Central memory CD8-positive, alpha-beta T cell (primary cell): ENCODE data around the gene RAD51AP2.
"Not testable (repeated sequence)": the region's sequence is repeated elsewhere in the genome, so short reads cannot be mapped to it uniquely, and the experiment has no call there.

ENCODE experiments used
- ATAC-seq: fragments of 150-1000 bp; cut with Tn5 transposase; replicated peaks from 2 replicates; pipeline ENCODE4 v1.10.0; 2022; ENCODE audit warnings: mild to moderate bottlenecking, moderate FRiP score, moderate number of reproducible peaks; ENCODE audit not compliant: poor library complexity, severe bottlenecking; ENCODE audit errors: extremely low read depth
- DNase-seq, 2 donors: peaks; one replicate each; pipeline ENCODE4 v3.0.0; 2021; ENCODE audit warnings: low spot score in 2 of 2
- H3K27ac Mint-ChIP-seq: one replicate; pipeline ENCODE4 v1.8.0; 2022; ENCODE audit warnings: low read depth, mild to moderate bottlenecking, moderate library complexity, mixed read lengths
- H3K27me3 Mint-ChIP-seq: one replicate; pipeline ENCODE4 v1.8.0; 2022; ENCODE audit warnings: mixed read lengths
- H3K36me3 Mint-ChIP-seq: one replicate; pipeline ENCODE4 v1.8.0; 2022; ENCODE audit warnings: mild to moderate bottlenecking, moderate library complexity, mixed read lengths; ENCODE audit not compliant: insufficient read depth
- H3K4me1 Mint-ChIP-seq: one replicate; pipeline ENCODE4 v1.8.0; 2022; ENCODE audit warnings: mixed read lengths
- H3K4me3 Mint-ChIP-seq: one replicate; pipeline ENCODE4 v1.8.0; 2022; ENCODE audit warnings: mild to moderate bottlenecking, moderate library complexity, mixed read lengths
- H3K9me3 Mint-ChIP-seq: one replicate; pipeline ENCODE4 v1.8.0; 2022; ENCODE audit warnings: mixed read lengths

Gene RAD51AP2

DNA sequence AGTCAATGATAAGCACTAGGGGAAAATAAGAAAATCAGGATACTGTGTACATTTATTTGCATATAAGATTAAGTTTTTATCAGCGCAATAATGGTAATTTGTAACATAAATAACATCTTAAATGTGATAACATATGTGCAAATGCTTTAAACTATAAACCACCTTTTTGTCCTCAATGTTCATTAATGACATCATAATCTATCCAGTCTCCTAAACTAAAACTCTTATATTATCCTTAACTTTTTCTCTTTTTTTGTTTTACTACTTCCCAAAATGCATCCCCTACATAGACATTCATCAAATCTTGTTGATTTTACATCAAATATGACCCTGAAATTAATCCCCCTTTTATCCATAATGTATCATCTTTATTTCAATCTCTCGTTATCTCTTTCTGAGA is 3.4 kb upstream of the RAD51AP2 start:
- no peak overlapping the region for H3K27ac Mint-ChIP-seq
- peaks cover 5% of the 10 kb centered on the region for H3K9me3 Mint-ChIP-seq
- H3K4me3 Mint-ChIP-seq: no peak overlapping the region
- H3K4me1 Mint-ChIP-seq: no peaks in the 10 kb centered on the region
- DNase-seq: no peak
- no peaks in the 10 kb centered on the region for H3K36me3 Mint-ChIP-seq
- H3K27me3 Mint-ChIP-seq: peaks cover 20% of the 10 kb centered on the region
- ATAC-seq: no peak

GRCh38 chr2:17520761-17521160 is 2.5 kb upstream of the RAD51AP2 start:
- peaks cover 7% of the 10 kb centered on the region for H3K9me3 Mint-ChIP-seq
- DNase-seq: no peak
- no peak overlapping the region for H3K4me3 Mint-ChIP-seq
- H3K36me3 Mint-ChIP-seq: no peaks in the 10 kb centered on the region
- ATAC-seq: no peak
- H3K27ac Mint-ChIP-seq: no peak overlapping the region
- no peaks in the 10 kb centered on the region for H3K4me1 Mint-ChIP-seq
- peaks cover 20% of the 10 kb centered on the region for H3K27me3 Mint-ChIP-seq

DNA sequence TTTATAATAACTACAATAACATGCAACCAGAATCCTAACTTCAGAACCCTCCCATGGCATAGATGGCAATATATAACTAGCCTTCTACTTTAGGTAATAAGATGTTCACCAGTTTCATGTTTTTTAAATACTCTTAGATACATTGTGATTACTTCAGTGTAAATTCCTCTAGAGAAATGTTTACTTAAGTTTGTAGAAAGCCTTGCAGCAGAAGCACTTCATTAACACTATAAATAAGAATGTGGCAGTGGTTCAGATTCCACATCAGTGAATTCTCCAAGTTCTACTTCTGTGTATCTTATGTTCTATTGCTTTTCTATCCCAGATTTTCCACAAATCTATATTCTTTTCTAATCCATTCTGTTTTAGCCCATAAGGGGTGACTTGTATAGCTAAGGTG is 1.2 kb upstream of the RAD51AP2 start:
- Mint-ChIP-seq H3K27me3 (peaks cover 15% of the 10 kb centered on the region), H3K4me1 (no peaks in the 10 kb centered on the region), H3K9me3 (peaks cover 11% of the 10 kb centered on the region), H3K4me3 (no peak overlapping the region), H3K27ac (no peak overlapping the region), H3K36me3 (no peaks in the 10 kb centered on the region)
- ATAC-seq: no peak
- no peak for DNase-seq

DNA sequence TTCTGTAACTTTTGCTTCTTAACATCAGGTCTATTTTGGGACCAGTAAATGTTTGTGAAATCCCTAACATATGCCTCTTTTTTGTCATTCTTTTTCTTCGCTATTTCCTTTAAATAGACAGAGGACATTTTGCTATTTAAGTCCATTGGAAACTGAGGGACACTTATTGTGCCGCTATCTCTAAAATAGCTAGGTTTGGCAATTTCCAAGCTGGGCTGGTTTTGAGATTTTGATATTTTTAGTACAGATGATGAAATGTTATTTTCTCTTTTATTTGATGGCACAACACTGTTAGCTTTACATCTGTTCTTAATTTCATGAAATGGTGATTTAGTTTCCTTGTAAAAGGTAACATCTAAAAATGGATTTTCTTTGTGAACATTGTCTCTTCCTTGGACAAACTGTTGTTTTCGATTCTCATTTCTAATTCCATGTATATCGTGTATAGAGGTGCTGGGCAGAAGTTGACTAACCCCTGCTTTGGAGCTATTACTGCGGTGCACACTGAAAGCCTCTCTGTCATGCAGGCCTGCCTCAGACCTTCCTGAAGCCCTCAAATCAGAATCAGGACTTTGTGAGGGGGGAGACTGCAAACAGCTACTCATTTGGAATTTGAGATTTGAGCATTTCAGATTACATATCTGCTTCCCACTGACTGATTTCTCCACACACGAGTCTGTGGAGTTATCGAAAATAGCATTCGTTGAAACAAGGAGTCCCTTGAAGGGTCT is 594 bp downstream of the RAD51AP2 start:
- H3K4me1 Mint-ChIP-seq: no peaks in the 10 kb centered on the region
- ATAC-seq: no peak
- no peak overlapping the region for H3K27ac Mint-ChIP-seq
- H3K27me3 Mint-ChIP-seq: peaks cover 11% of the 10 kb centered on the region
- H3K4me3 Mint-ChIP-seq: no peak overlapping the region
- no peak for DNase-seq
- H3K9me3 Mint-ChIP-seq: peaks cover 11% of the 10 kb centered on the region
- H3K36me3 Mint-ChIP-seq: no peaks in the 10 kb centered on the region

- Mint-ChIP-seq H3K36me3 (no peaks in the 10 kb centered on the region), H3K27ac (no peak overlapping the region)
Observed at GRCh38 chr2:17515652-17516051, 2.6 kb downstream of the RAD51AP2 start.

DNA sequence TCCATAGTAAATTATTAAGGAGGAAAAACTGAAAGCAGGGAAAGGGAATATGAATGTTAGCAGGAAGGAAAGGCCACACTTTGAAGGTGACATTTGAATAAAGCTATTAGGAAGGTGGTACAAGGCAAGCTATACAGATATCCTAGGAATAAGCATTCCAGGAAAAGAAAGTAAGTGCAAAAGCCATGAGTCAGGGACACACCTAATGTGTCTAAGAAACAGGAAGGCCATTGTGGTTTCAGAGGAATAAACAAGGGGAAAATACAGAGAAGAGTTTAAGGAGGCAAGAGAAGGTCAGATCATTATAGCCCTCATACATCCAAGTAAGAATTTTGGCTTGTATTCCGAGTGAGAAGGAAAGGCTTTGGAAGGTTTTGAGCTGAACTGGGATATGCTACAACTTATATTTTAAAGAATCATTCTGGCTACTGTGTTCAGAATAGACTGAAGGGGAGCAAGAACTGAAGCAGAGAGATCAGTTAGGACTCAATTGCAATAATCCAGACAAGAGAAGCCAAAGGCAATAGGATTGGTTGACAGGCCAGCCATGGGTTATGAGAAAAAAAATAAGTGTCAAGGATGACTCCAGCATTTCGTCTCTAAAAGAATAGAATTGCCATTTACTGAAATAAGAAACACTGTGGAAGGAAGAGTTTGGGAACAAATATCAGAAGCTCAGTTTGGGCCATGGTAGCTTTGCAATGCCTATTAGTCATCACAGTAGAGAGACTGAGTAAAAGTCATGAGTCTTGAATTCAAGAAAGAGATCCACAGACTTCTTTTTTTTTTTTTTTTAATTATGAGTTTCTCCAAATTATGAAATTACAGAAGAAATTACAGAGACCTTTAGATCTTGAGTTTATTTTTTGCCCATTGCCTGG is 11.3 kb downstream of the RAD51AP2 start:
- ATAC-seq (no peak), DNase-seq (no peak)
- Mint-ChIP-seq H3K4me3 (no peak overlapping the region), H3K27me3 (no peaks in the 10 kb centered on the region), H3K36me3 (no peaks in the 10 kb centered on the region), H3K27ac (no peak overlapping the region), H3K9me3 (peaks cover 5% of the 10 kb centered on the region), H3K4me1 (no peaks in the 10 kb centered on the region)

More at GRCh38 chr2:17515652-17516051, 2.6 kb downstream of the RAD51AP2 start:
- DNase-seq: no peak
- Mint-ChIP-seq H3K4me3 (no peak overlapping the region), H3K27me3 (peaks cover 11% of the 10 kb centered on the region), H3K4me1 (no peaks in the 10 kb centered on the region), H3K9me3 (peaks cover 7% of the 10 kb centered on the region)
- no peak for ATAC-seq

- DNase-seq: no peak
- ATAC-seq: no peak
Observed at GRCh38 chr2:17497718-17498117, 20.5 kb downstream of the RAD51AP2 start.

DNA sequence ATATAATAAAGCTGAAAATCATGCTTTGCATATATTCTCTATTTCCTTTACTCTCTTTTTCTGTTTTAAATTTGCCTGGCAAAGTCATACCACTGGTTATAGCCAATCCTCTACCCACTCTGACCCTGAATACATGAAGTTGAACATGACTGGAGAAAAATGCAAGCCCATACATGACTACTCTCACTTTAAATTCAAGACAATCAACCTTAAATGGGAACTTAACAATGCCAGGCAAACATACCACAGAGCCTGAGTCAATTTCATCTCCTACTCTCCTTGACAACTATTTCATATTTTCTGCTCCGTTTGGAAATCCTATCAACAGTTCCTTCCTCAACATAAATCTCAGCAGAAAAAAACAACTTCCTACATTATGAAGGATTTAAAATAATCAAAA is 22.6 kb downstream of the RAD51AP2 start:
- H3K27ac Mint-ChIP-seq: no peak overlapping the region
- no peaks in the 10 kb centered on the region for H3K36me3 Mint-ChIP-seq
- no peak overlapping the region for H3K4me3 Mint-ChIP-seq
- DNase-seq: no peak
- no peak for ATAC-seq
- H3K4me1 Mint-ChIP-seq: no peaks in the 10 kb centered on the region
- H3K27me3 Mint-ChIP-seq: no peaks in the 10 kb centered on the region
- no peaks in the 10 kb centered on the region for H3K9me3 Mint-ChIP-seq

More at GRCh38 chr2:17497718-17498117, 20.5 kb downstream of the RAD51AP2 start:
- no peaks in the 10 kb centered on the region for H3K27me3 Mint-ChIP-seq
- H3K36me3 Mint-ChIP-seq: no peaks in the 10 kb centered on the region
- H3K4me3 Mint-ChIP-seq: no peak overlapping the region
- no peaks in the 10 kb centered on the region for H3K9me3 Mint-ChIP-seq
- H3K27ac Mint-ChIP-seq: no peak overlapping the region
- H3K4me1 Mint-ChIP-seq: no peaks in the 10 kb centered on the region

DNA sequence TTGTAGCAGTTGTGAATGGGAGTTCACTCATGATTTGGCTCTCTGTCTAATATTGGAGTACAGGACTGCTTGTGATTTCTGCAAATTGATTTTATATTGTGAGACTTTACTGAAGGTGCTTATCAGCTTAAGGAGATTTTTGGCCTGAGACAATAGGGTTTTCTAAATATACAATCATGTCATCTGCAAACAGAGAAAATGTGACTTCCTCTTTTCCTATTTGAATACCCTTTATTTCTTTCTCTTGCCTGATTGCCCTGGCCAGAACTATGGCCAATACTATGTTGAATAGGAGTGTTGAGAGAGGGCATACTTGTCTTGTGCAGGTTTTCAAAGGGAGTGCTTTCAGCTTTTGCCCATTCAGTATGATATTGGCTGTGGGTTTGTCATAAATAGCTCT is 28.1 kb downstream of the RAD51AP2 start:
- not testable (repeated sequence) for H3K27me3 Mint-ChIP-seq, ATAC-seq, H3K4me3 Mint-ChIP-seq, H3K27ac Mint-ChIP-seq, H3K9me3 Mint-ChIP-seq, H3K4me1 Mint-ChIP-seq, H3K36me3 Mint-ChIP-seq, DNase-seq

- H3K27me3 Mint-ChIP-seq, H3K36me3 Mint-ChIP-seq, ATAC-seq, H3K27ac Mint-ChIP-seq, H3K4me1 Mint-ChIP-seq, DNase-seq, H3K9me3 Mint-ChIP-seq, H3K4me3 Mint-ChIP-seq: not testable (repeated sequence)
Observed at GRCh38 chr2:17488610-17489009, 29.6 kb downstream of the RAD51AP2 start.

DNA sequence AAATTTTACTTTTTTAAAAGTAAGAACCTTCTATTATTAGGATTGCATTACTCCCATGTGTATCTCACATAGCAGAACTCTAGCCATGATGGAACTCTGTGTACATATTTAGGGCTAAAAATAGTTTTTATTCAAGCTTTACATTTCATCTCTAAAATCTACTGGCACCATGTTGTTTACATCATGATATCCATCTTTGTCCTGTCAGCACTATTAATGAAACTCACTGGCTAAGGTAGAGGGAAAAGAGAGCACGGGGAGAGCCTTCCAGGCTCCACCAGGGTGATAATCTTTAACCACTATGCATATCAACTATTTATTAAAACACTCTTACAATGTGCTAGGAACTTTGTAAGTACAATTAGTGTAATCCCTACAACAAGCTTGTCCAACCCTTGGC is 34.7 kb downstream of the RAD51AP2 start:
- ATAC-seq (no peak), DNase-seq (no peak)
- no peak overlapping the region for H3K27ac Mint-ChIP-seq
- no peaks in the 10 kb centered on the region for H3K36me3 Mint-ChIP-seq
- no peak overlapping the region for H3K4me3 Mint-ChIP-seq
- peaks cover 8% of the 10 kb centered on the region for H3K9me3 Mint-ChIP-seq
- no peaks in the 10 kb centered on the region for H3K27me3 Mint-ChIP-seq
- H3K4me1 Mint-ChIP-seq: no peaks in the 10 kb centered on the region

GRCh38 chr2:17482651-17483050 is 35.6 kb downstream of the RAD51AP2 start:
- no peak for ATAC-seq
- no peak overlapping the region for H3K27ac Mint-ChIP-seq
- H3K36me3 Mint-ChIP-seq: no peaks in the 10 kb centered on the region
- DNase-seq: no peak
- H3K4me3 Mint-ChIP-seq: no peak overlapping the region
- H3K9me3 Mint-ChIP-seq: peaks cover 11% of the 10 kb centered on the region
- no peaks in the 10 kb centered on the region for H3K4me1 Mint-ChIP-seq
- H3K27me3 Mint-ChIP-seq: no peaks in the 10 kb centered on the region

DNA sequence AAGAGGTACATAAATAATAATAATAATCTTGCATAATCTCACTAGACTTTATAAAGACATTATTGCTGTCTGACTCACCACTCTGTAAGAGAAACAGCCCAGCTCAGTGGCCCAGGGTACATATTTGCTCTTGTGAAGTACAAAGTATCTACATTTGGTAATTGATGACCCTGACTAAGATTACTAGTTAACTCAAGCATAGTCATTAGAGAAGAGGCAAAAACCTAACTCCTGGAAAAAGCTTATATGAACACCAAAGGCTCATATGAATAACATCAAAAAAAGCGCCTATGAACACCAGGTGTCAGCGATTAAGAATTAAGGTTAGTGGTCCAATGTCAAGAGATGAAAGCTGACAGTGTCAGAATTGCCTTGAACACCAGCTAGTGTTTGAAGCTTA is 38.4 kb downstream of the RAD51AP2 start:
- Mint-ChIP-seq H3K36me3 (no peaks in the 10 kb centered on the region), H3K4me1 (no peaks in the 10 kb centered on the region), H3K27me3 (no peaks in the 10 kb centered on the region), H3K4me3 (no peak overlapping the region), H3K9me3 (peaks cover 21% of the 10 kb centered on the region), H3K27ac (no peak overlapping the region)
- no peak for ATAC-seq
- DNase-seq: no peak
